ENCODE measurements around the gene ABCC1.

The ABCC1 gene

DNA sequence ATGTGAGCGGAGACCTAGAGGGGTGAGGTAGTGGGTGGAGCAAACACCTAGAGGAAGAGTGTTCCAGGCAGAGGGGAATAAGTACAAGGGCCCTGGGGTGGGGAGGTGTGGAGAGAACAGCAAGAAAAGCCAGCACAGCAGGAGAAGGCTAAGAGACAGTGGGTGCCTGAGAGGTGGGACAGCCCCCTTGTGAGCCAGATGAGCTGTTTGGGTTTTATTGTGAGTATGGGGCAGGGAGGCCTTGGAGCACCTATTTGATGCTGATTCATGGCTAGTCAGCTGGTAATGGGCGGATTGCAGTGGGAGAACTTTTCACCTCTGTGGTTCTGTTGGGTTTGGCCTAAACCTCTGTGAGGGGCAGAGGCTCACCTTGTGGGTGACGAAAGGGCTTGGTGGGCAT, 68.4 kb downstream of the ABCC1 start:
- no peak overlapping the region for H3K4me3 ChIP-seq (ENCODE audit: low read length)
- H3K27me3 ChIP-seq (ENCODE audit: insufficient read depth, low read length): no peaks in the 10 kb centered on the region
- H3K4me1 ChIP-seq (ENCODE audit: insufficient read depth, low read length): no peaks in the 10 kb centered on the region
- peaks cover 82% of the 10 kb centered on the region for H3K36me3 ChIP-seq (ENCODE audit: insufficient read depth, low read depth, low read length)
- H3K9ac ChIP-seq (ENCODE audit: low read depth, low read length): no peak overlapping the region
- H3K27ac ChIP-seq (ENCODE audit: low read length): no peak overlapping the region
- no peaks in the 10 kb centered on the region for H3K9me3 ChIP-seq (ENCODE audit: insufficient read depth, low read depth, low read length)

DNA sequence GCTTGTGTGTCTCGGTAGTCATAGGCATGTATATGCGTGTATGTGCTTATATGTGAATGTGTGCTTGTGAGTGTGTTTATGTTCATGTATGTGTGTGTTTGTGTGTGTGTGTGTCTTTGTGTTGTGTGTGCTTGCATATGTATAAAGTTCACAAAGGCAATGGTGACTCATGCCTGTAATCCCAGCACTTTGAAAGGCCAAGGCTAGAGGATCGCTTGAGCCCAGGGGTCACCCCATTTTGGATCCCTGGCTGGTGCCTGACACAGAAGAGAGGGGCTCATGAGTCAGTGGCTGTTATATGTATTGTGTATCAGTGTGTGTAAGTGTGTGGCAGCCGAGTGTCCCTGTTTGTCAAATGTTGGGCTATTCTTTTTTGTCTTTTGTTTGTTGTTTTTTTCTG, 69.3 kb downstream of the ABCC1 start:
- no peaks in the 10 kb centered on the region for H3K9me3 ChIP-seq (ENCODE audit: insufficient read depth, low read depth, low read length)
- H3K36me3 ChIP-seq (ENCODE audit: insufficient read depth, low read depth, low read length): peaks cover 86% of the 10 kb centered on the region
- no peaks in the 10 kb centered on the region for H3K4me1 ChIP-seq (ENCODE audit: insufficient read depth, low read length)
- H3K27me3 ChIP-seq (ENCODE audit: insufficient read depth, low read length): no peaks in the 10 kb centered on the region
- H3K27ac ChIP-seq (ENCODE audit: low read length): no peak overlapping the region
- H3K9ac ChIP-seq (ENCODE audit: low read depth, low read length): no peak overlapping the region
- no peak overlapping the region for H3K4me3 ChIP-seq (ENCODE audit: low read length)

DNA sequence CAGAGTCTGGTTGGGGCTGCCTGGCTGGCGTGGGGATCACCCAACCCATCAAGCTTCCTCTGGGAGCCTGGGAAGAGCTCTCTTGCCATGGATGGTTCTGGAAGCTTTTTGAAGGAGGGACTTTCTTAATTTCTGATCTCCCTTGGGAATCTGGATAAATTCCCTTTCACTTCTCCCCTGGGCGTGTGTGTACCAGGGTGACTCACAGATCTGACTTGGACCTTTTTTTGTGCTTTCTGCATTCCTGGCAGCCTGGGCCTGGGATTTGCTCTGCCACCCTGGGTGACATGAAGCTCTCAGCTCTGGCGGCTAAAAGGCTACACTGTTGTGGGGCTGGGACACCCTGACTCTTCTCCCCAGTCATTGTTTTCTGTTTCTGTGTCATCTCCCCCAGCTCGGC, 70.1 kb downstream of the ABCC1 start:
- Histone ChIP-seq H3K9ac (ENCODE audit: low read depth, low read length) (no peak overlapping the region), H3K4me3 (ENCODE audit: low read length) (no peak overlapping the region), H3K4me1 (ENCODE audit: insufficient read depth, low read length) (no peaks in the 10 kb centered on the region), H3K36me3 (ENCODE audit: insufficient read depth, low read depth, low read length) (peaks cover 84% of the 10 kb centered on the region), H3K27ac (ENCODE audit: low read length) (no peak overlapping the region), H3K27me3 (ENCODE audit: insufficient read depth, low read length) (no peaks in the 10 kb centered on the region), H3K9me3 (ENCODE audit: insufficient read depth, low read depth, low read length) (no peaks in the 10 kb centered on the region)

DNA sequence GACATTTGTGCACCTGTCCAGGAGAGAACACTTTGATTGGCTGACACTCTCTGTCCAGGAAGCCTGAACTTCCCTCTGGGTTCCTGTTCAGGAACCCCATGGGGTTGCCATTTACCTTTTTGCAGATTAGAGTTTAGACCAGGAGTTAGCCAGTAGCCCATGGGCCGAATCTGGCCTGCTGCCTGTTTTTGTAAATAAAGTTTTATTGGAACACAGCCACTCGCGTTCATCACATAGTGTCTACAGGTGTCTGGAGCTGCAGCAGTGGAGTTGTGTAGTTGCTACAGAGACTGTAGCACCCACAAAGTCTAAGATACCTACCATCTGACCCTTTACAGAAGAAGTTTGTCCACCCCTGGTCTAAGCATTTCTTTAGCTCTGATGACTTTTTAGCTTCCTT, 70.9 kb downstream of the ABCC1 start:
- Histone ChIP-seq H3K4me3 (ENCODE audit: low read length) (no peak overlapping the region), H3K27me3 (ENCODE audit: insufficient read depth, low read length) (no peaks in the 10 kb centered on the region), H3K27ac (ENCODE audit: low read length) (no peak overlapping the region), H3K9ac (ENCODE audit: low read depth, low read length) (no peak overlapping the region), H3K4me1 (ENCODE audit: insufficient read depth, low read length) (no peaks in the 10 kb centered on the region), H3K9me3 (ENCODE audit: insufficient read depth, low read depth, low read length) (no peaks in the 10 kb centered on the region), H3K36me3 (ENCODE audit: insufficient read depth, low read depth, low read length) (peaks cover 76% of the 10 kb centered on the region)

DNA sequence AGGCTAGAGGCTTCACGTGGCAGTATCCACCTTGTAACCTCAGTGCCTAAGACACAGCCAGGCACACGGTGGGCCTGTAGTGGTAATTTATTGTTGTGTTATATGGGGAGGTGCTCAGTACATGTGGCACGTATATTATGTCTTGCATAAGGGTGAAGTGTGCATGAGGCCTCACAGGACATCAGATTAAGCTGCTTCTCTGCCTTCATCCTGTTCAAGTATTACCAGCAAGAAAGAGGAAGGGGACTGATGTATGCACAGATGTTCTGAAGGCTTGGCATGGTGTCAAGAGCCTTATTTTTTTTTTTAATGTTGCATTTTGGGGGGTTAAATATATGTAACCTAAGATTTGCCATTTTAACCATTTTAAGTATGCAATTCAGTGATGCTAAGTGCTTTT, 71.6 kb downstream of the ABCC1 start:
- no peak overlapping the region for H3K27ac ChIP-seq (ENCODE audit: low read length)

DNA sequence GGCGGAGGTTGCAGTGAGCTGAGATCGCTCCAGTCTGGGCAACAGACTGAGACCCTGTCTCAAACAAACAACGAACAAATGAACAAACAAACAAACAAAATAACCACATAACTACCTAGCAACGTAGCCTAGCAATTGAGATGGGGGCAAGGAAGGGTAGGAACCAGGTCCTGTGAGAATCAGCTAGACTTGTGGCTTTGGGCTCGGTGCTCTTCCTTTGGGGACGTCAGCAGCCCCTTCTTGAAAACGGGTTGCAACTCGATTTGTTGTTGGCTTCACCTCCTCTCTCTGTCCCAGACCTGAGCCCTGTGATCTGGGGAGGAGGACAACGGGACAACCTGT, 72.2 kb downstream of the ABCC1 start:
- Histone ChIP-seq H3K27ac (ENCODE audit: low read length) (no peak overlapping the region), H3K9me3 (ENCODE audit: insufficient read depth, low read depth, low read length) (no peaks in the 10 kb centered on the region), H3K27me3 (ENCODE audit: insufficient read depth, low read length) (no peaks in the 10 kb centered on the region), H3K4me3 (ENCODE audit: low read length) (no peak overlapping the region), H3K9ac (ENCODE audit: low read depth, low read length) (no peak overlapping the region), H3K36me3 (ENCODE audit: insufficient read depth, low read depth, low read length) (peaks cover 65% of the 10 kb centered on the region), H3K4me1 (ENCODE audit: insufficient read depth, low read length) (no peaks in the 10 kb centered on the region)

More for the DNA sequence above, 71.6 kb downstream of the ABCC1 start:
- H3K9me3 ChIP-seq (ENCODE audit: insufficient read depth, low read depth, low read length): no peaks in the 10 kb centered on the region
- H3K9ac ChIP-seq (ENCODE audit: low read depth, low read length): no peak overlapping the region
- H3K4me1 ChIP-seq (ENCODE audit: insufficient read depth, low read length): no peaks in the 10 kb centered on the region
- H3K27me3 ChIP-seq (ENCODE audit: insufficient read depth, low read length): no peaks in the 10 kb centered on the region
- no peak overlapping the region for H3K4me3 ChIP-seq (ENCODE audit: low read length)
- H3K36me3 ChIP-seq (ENCODE audit: insufficient read depth, low read depth, low read length): peaks cover 70% of the 10 kb centered on the region

DNA sequence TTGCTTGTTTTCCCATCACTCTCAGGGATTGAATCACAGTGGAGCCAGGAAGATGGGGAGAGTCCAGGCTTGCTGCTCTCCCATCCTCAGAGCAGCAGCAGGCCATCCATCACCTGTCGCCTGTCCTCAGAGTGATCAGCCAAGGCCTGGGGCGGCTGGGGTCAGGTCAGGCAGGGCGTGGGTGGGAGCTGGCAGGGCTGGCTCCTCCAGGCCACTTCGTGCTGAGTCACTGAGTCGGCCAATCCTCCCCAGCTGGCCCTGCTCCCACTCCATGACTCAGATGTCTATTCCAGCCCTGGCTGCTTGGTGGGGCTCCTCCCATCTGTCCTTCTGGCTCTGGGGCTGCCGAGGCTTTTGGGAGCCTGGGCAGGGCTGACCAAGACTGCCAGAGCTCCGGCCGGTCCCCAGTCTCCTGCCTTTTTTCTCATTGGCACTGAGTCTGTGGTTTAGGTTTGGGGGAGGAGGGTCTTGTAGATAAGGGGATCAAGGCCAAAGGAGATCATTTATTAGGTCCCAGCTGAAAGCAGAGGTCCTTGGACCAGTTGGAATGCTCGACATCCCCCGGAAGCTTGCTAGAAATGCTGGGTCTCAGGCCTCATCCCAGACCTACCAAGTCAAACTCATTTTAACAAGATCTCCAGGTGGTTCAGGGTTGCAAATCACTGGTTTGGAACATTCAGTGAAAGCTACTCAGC, 72.7 kb downstream of the ABCC1 start:
- Histone ChIP-seq H3K27me3 (ENCODE audit: insufficient read depth, low read length) (no peaks in the 10 kb centered on the region), H3K27ac (ENCODE audit: low read length) (no peak overlapping the region), H3K36me3 (ENCODE audit: insufficient read depth, low read depth, low read length) (peaks cover 59% of the 10 kb centered on the region), H3K9ac (ENCODE audit: low read depth, low read length) (no peak overlapping the region), H3K4me1 (ENCODE audit: insufficient read depth, low read length) (no peaks in the 10 kb centered on the region), H3K4me3 (ENCODE audit: low read length) (no peak overlapping the region), H3K9me3 (ENCODE audit: insufficient read depth, low read depth, low read length) (no peaks in the 10 kb centered on the region)

DNA sequence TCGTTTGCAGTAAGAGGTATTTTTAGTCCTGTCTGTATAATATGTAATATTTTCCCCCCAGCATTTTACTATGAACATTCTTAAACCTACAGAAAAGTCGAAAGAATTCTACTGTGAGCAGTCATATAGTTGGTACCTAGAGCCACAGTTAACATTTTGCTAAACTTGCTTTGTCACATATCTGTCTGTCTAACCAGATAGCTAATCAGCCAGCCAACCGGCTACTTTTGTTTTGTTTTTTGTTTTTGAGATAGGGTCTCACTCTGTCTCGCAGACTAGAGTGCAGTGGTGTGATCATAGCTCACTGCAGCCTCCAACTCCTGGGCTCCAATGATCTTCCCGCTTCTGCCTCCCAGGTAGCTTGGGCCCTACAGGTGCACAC, 73.3 kb downstream of the ABCC1 start:
- H3K27ac ChIP-seq (ENCODE audit: low read length): no peak overlapping the region

DNA sequence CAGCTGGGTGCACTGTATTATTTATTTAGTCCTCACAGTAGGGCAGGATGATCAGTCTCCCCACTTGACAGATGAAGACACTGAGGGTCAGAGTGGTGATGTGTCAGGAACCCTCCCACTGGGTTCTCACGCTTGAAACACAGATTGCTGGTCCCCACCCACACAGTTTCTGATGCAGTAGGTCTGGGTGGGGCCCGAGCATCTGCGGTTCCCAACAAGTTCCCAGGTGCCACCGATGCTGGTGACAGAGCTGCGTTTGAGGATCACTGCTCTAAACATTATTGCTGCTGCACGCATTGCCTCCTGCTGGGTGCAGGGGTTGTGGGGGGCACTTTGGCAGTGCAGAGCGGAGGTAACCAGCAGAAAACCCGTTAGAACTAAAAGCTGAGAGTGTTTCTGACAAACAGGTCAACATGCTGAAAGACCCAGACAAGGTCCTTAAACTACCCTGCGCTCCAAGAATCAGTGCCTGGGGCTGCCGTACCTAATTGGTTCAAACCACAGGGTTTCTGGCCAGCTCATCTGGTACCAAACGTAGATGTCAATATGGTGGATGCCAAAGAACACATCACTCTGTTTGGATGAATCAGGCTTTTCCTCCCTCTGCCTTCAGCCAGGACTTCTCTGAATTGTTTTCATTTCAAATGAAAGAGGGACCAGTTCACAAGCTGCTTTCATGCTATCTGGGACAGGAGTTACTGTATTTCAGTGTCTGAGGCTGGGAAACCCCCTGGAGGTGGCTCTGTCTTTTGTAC, 76.0 kb downstream of the ABCC1 start:
- Histone ChIP-seq H3K4me1 (ENCODE audit: insufficient read depth, low read length) (peaks cover 3% of the 10 kb centered on the region; the same call in 1 of the 2 replicates), H3K27me3 (ENCODE audit: insufficient read depth, low read length) (no peaks in the 10 kb centered on the region), H3K36me3 (ENCODE audit: insufficient read depth, low read depth, low read length) (peaks cover 34% of the 10 kb centered on the region), H3K27ac (ENCODE audit: low read length) (no peak overlapping the region), H3K9me3 (ENCODE audit: insufficient read depth, low read depth, low read length) (no peaks in the 10 kb centered on the region; the same call in 1 of the 2 replicates), H3K4me3 (ENCODE audit: low read length) (no peak overlapping the region), H3K9ac (ENCODE audit: low read depth, low read length) (no peak overlapping the region)

More for the DNA sequence above, 73.3 kb downstream of the ABCC1 start:
- Histone ChIP-seq H3K9ac (ENCODE audit: low read depth, low read length) (no peak overlapping the region), H3K27me3 (ENCODE audit: insufficient read depth, low read length) (no peaks in the 10 kb centered on the region), H3K36me3 (ENCODE audit: insufficient read depth, low read depth, low read length) (peaks cover 54% of the 10 kb centered on the region), H3K9me3 (ENCODE audit: insufficient read depth, low read depth, low read length) (no peaks in the 10 kb centered on the region), H3K4me3 (ENCODE audit: low read length) (no peak overlapping the region), H3K4me1 (ENCODE audit: insufficient read depth, low read length) (peaks cover 1% of the 10 kb centered on the region; the same call in 1 of the 2 replicates)

DNA sequence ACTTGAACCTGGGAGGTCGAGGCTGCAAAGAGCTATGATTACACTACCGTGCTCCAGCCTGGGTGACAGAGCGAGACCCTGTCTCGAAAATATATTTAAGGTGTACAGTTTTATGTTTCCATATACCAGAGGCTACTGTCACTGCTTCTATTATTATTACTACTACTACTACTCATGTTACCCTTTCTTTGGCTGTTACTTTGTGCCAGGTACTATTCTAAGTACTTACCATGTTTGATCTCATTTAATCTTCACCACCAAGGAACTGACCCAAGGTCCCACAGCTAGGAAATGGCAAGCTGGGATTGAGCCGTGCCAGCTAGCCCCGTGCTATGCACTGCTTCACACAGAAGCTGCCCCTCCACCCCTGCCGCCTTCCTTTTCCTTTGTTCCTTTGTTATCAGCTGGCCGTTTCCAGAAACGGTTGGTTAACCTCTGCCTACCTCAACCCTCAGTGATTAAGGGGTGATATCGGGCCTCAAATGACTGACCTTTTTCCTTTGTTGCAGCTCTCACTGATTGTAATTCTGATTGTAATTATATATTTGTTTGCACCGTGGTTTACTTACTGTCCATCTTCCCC, 78.4 kb downstream of the ABCC1 start:
- no peak overlapping the region for H3K27ac ChIP-seq (ENCODE audit: low read length)
- H3K9me3 ChIP-seq (ENCODE audit: insufficient read depth, low read depth, low read length): no peaks in the 10 kb centered on the region; the same call in 1 of the 2 replicates
- H3K9ac ChIP-seq (ENCODE audit: low read depth, low read length): no peak overlapping the region
- H3K4me3 ChIP-seq (ENCODE audit: low read length): no peak overlapping the region
- H3K36me3 ChIP-seq (ENCODE audit: insufficient read depth, low read depth, low read length): peaks cover 16% of the 10 kb centered on the region
- no peaks in the 10 kb centered on the region for H3K27me3 ChIP-seq (ENCODE audit: insufficient read depth, low read length)
- peaks cover 3% of the 10 kb centered on the region; the same call in 1 of the 2 replicates for H3K4me1 ChIP-seq (ENCODE audit: insufficient read depth, low read length)

DNA sequence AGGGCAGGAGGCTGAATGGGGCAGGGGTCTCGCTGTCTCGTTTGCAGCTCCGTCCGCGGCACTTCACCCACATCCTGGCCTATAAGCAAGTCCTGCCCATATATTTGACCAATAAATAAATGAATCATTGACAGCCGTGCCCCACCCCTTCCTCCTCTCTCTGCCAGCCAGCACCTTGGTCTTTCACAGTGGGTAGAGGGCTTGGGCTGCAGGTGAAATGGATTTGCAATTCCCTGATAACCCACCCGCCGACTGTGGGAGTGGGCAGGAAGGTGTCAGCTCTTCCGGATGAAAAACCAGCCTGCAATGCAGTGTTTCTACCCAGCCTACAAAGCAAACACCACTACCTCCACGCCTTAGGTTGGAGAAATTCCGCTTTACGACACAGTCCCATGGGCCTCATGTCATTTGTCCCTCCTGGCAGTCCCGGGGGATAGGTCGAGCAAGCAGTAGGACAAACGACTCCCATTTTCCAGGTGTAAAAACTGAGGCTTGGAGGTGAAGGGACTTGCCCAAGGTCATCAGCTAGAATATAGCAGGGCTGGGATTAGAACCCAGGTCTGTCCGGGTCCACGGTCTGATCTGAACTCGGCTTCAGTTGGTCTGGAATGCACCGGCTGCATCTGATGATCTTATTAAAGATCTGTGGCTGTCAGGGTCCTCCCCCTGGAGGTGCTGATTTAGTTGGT, 79.0 kb downstream of the ABCC1 start:
- peaks cover 3% of the 10 kb centered on the region; the same call in 1 of the 2 replicates for H3K4me1 ChIP-seq (ENCODE audit: insufficient read depth, low read length)
- H3K9ac ChIP-seq (ENCODE audit: low read depth, low read length): no peak overlapping the region
- no peaks in the 10 kb centered on the region; the same call in 1 of the 2 replicates for H3K9me3 ChIP-seq (ENCODE audit: insufficient read depth, low read depth, low read length)
- no peak overlapping the region for H3K27ac ChIP-seq (ENCODE audit: low read length)
- peaks cover 19% of the 10 kb centered on the region for H3K36me3 ChIP-seq (ENCODE audit: insufficient read depth, low read depth, low read length)
- H3K4me3 ChIP-seq (ENCODE audit: low read length): no peak overlapping the region
- H3K27me3 ChIP-seq (ENCODE audit: insufficient read depth, low read length): no peaks in the 10 kb centered on the region

Measured in iPS-20b (cell line).